OCI-LY1 (cell line): ENCODE measurements around the gene DGKD.

Experiments
- H2AFZ ChIP-seq: fragments of 200-600 bp; sonication (generic), shearing (Covaris generic); 2 replicates; pipeline ENCODE4 v1.6.0; 2014; ENCODE audit warnings: antibody characterized with exemption, mild to moderate bottlenecking, low read length
- H3F3A ChIP-seq: fragments of 200-600 bp; sonication (generic), shearing (Covaris generic); 2 replicates; pipeline ENCODE4 v1.6.0; 2014; ENCODE audit warnings: mild to moderate bottlenecking, antibody characterized with exemption, low read length, moderate library complexity; ENCODE audit not compliant: insufficient read depth
- H3K27ac ChIP-seq: fragments of 200-600 bp; sonication (generic); 2 replicates; pipeline ENCODE4 v1.5.1; 2014; ENCODE audit warnings: low read length, mixed run types, mild to moderate bottlenecking, low read depth; ENCODE audit not compliant: poor library complexity, severe bottlenecking
- H3K27me3 ChIP-seq: fragments of 200-600 bp; sonication (generic); 2 replicates; pipeline ENCODE4 v1.6.0; 2014; ENCODE audit warnings: antibody characterized with exemption, mild to moderate bottlenecking, low read length, moderate library complexity; ENCODE audit not compliant: insufficient read depth
- H3K36me3 ChIP-seq: fragments of 200-600 bp; sonication (generic); 2 replicates; pipeline ENCODE4 v1.6.1; 2014; ENCODE audit warnings: mild to moderate bottlenecking, antibody characterized with exemption, low read length, moderate library complexity, mixed read lengths; ENCODE audit not compliant: insufficient read depth
- H3K4me1 ChIP-seq: fragments of 200-600 bp; sonication (generic); 2 replicates; pipeline ENCODE4 v1.5.1; 2014; ENCODE audit warnings: mild to moderate bottlenecking, low read length, moderate library complexity; ENCODE audit not compliant: insufficient read depth, severe bottlenecking
- H3K4me2 ChIP-seq: fragments of 200-600 bp; sonication (generic), shearing (Covaris generic); 2 replicates; pipeline ENCODE4 v1.6.1; 2014; ENCODE audit warnings: low read length
- H3K4me3 ChIP-seq: fragments of 200-600 bp; sonication (generic); 2 replicates; pipeline ENCODE4 v1.5.1; 2014; ENCODE audit warnings: low read length, low read depth, mild to moderate bottlenecking, mixed read lengths; ENCODE audit not compliant: poor library complexity, severe bottlenecking
- H3K79me2 ChIP-seq: fragments of 200-600 bp; shearing (Covaris generic); 2 replicates; pipeline ENCODE4 v1.6.1; 2016; ENCODE audit warnings: mixed run types, low read length, mixed read lengths; ENCODE audit not compliant: insufficient read depth
- H3K9ac ChIP-seq: fragments of 200-600 bp; sonication (generic), shearing (Covaris generic); 2 replicates; pipeline ENCODE4 v1.6.1; 2014; ENCODE audit warnings: mild to moderate bottlenecking, low read length, mixed read lengths
- H3K9me2 ChIP-seq: fragments of 200-600 bp; sonication (generic), shearing (Covaris generic); 2 replicates; pipeline ENCODE4 v1.6.1; 2014; ENCODE audit warnings: low read depth, mild to moderate bottlenecking, low read length, mixed read lengths
- H3K9me3 ChIP-seq: fragments of 200-600 bp; shearing (Covaris generic); 2 replicates; pipeline ENCODE4 v1.6.1; 2014; ENCODE audit warnings: low read length, mixed read lengths
- H4K20me1 ChIP-seq: fragments of 200-600 bp; sonication (generic), shearing (Covaris generic); 2 replicates; pipeline ENCODE4 v1.6.0; 2016; ENCODE audit warnings: mild to moderate bottlenecking, low read length; ENCODE audit not compliant: insufficient read depth
- CTCF ChIP-seq: fragments of 200-600 bp; sonication (generic), shearing (Covaris generic); IDR thresholded peaks from 2 replicates; pipeline ENCODE4 v1.5.1; 2017; ENCODE audit warnings: mild to moderate bottlenecking, antibody characterized with exemption, low read length, moderate library complexity, mixed read lengths
- EZH2 ChIP-seq: fragments of 200-600 bp; sonication (generic), shearing (Covaris generic); IDR thresholded peaks from 2 replicates; pipeline ENCODE4 v1.8.0; 2017; ENCODE audit warnings: borderline replicate concordance, mixed run types, mild to moderate bottlenecking, antibody characterized with exemption, low read length, moderate library complexity, mixed read lengths

DGKD gene

DNA sequence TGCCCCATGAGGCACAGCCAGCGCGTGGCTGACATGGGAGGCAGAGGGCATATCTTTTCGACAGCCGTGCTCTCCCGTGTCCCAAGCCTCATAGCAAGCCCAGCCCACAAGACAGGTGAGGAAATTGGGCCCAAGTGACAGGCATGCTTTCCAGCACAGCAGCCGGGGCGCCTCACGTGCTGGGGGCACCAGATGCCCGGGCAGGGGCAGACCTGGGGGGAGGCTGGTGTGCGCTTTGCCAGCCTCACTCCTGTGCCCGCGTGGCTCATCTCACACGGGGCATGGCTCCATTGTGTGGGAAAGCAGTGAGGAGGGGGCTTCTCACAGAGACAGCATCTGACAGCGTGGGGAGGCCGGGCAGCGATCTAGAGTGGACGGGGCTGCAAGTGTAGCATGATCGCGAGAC, 119.1 kb downstream of the DGKD start:
- Histone ChIP-seq H3F3A (no peaks in the 10 kb centered on the region), H3K27ac (no peak overlapping the region), H3K4me3 (no peak overlapping the region), H3K4me1 (peaks cover 19% of the 10 kb centered on the region), H4K20me1 (no peaks in the 10 kb centered on the region), H3K4me2 (no peak overlapping the region), H3K9me3 (no peaks in the 10 kb centered on the region; the same call in 1 of the 2 replicates), H3K36me3 (no peaks in the 10 kb centered on the region), H3K79me2 (no peaks in the 10 kb centered on the region), H3K9me2 (no peaks in the 10 kb centered on the region), H3K27me3 (no peaks in the 10 kb centered on the region), H3K9ac (no peak overlapping the region), H2AFZ (no peak overlapping the region)
- no peak for TF ChIP-seq EZH2
- no peak for TF ChIP-seq CTCF

GRCh38 chr2:233473878-233474277, 119.6 kb downstream of the DGKD start:
- Histone ChIP-seq H3K9ac (no peak overlapping the region), H3K79me2 (no peaks in the 10 kb centered on the region), H3K27me3 (no peaks in the 10 kb centered on the region), H3K36me3 (no peaks in the 10 kb centered on the region), H4K20me1 (no peaks in the 10 kb centered on the region), H3F3A (no peaks in the 10 kb centered on the region), H3K9me3 (no peaks in the 10 kb centered on the region; the same call in 1 of the 2 replicates), H3K4me3 (no peak overlapping the region), H3K9me2 (no peaks in the 10 kb centered on the region), H3K4me2 (no peak overlapping the region; the same call in 1 of the 2 replicates), H3K27ac (no peak overlapping the region), H2AFZ (no peak overlapping the region), H3K4me1 (peaks cover 19% of the 10 kb centered on the region)
- TF ChIP-seq CTCF (no peak), EZH2 (no peak)

GRCh38 chr2:233474308-233475160, 120.2 kb downstream of the DGKD start:
- H4K20me1 ChIP-seq = no peaks in the 10 kb centered on the region
- peak overlapping the region; percentile 28; the same call in 1 of the 2 replicates for H3K4me2 ChIP-seq
- no peaks in the 10 kb centered on the region for H3K9me2 ChIP-seq
- no peaks in the 10 kb centered on the region for H3F3A ChIP-seq
- H3K27ac ChIP-seq = no peak overlapping the region
- no peak overlapping the region for H3K9ac ChIP-seq
- no peaks in the 10 kb centered on the region; the same call in 1 of the 2 replicates for H3K9me3 ChIP-seq
- H3K4me1 ChIP-seq = peaks cover 17% of the 10 kb centered on the region
- TF ChIP-seq CTCF = no peak
- no peak for TF ChIP-seq EZH2
- no peaks in the 10 kb centered on the region for H3K27me3 ChIP-seq
- H3K36me3 ChIP-seq = no peaks in the 10 kb centered on the region
- no peaks in the 10 kb centered on the region for H3K79me2 ChIP-seq
- H3K4me3 ChIP-seq = no peak overlapping the region
- H2AFZ ChIP-seq = no peak overlapping the region
